Activated naive CD4-positive, alpha-beta T cell (primary cell): Measurements from ENCODE around the gene SHISA5.
"Not testable (repeated sequence)": the region's sequence is repeated elsewhere in the genome, so short reads cannot be mapped to it uniquely, and the experiment has no call there.

Experiments
- DNase-seq, 4 experiments: peaks; one replicate each; lab custom pipeline; 2025; lab: John Stamatoyannopoulos, UW

SHISA5 gene

GRCh38 chr3:48519277-48519643, 15.3 kb upstream of the SHISA5 start:
- DNase-seq, result no peak

DNA sequence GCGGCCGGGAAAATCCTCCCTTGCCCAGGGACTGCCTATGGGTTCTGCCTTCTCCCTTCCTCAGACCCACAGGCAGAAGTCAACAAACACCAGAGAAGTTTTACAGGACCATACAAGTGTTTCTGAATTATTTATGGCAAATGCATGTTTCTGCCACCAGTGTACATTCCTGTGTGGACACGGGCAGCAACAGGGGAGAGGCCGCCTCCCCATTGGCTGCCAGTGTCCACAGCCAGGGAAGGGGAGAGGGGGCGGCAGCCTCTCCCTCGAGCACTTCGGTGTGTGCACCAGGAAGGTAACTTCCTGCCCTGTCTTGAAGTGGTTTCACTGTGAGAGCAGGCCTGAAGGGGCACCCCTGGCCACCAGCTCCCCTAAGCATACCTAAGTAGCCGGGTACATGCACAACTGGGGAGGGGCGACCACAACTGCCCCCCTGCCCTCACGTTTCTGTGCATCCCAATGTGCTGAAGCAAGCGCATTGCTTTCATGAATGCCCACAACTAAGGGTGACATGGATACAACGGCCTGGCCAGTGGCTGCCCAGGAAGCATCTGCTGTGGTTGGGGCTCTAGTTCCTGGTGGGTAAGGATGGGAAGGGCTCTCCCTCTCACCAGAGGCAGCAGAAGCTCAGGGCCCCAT, 14.8 kb upstream of the SHISA5 start:
- peak in 1 of 4 experiments; percentile 9 for DNase-seq

DNA sequence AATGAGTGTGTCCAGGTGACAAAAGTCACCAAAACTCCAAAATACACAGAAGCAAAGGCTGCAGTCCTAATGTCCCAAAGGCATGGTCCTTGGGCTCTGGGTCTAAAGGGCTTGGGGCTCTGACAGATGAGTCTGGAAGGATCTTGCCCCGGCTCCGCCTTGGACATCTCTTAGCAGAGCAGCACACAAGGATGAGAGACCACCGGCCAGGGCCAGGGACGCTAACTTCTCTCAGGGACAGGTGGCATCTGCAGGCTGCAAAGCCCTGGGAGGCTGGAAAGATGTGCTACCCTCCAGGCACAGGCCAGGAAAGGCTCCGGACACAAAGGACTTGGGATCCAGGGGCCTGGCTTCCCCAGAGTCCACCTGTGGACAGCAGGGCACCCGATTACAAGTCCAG, 14.1 kb upstream of the SHISA5 start:
- no peak for DNase-seq

- DNase-seq, result peak in 1 of 4 experiments; percentile 12
These were observed 12.6 kb upstream of the SHISA5 start for GRCh38 chr3:48516571-48516970.

GRCh38 chr3:48514431-48515227, 10.7 kb upstream of the SHISA5 start:
- DNase-seq, result no peak

DNA sequence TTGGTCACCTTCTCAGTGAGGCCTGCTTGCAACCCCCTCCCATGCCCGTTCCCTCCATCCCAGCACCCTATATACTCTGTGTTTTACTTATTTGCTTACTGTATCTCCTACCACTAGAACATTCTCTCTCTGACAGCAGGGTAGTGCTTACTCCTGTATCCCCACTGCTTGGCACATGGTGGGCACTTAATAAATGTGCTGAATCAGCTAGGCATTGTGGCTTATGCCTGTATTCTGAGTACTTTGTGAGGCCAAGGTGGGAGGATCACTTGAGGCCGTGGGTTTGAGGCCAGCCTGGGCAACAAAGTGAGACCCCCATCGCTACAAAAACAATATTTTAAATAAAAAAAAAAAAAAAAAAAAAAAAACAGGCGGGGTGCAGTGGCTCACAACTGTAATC, 7.6 kb upstream of the SHISA5 start:
- DNase-seq, result no peak

- DNase-seq, result peak in 2 of 4 experiments; percentile 52 to 66
These were observed 3.5 kb upstream of the SHISA5 start for GRCh38 chr3:48507256-48508061.

DNA sequence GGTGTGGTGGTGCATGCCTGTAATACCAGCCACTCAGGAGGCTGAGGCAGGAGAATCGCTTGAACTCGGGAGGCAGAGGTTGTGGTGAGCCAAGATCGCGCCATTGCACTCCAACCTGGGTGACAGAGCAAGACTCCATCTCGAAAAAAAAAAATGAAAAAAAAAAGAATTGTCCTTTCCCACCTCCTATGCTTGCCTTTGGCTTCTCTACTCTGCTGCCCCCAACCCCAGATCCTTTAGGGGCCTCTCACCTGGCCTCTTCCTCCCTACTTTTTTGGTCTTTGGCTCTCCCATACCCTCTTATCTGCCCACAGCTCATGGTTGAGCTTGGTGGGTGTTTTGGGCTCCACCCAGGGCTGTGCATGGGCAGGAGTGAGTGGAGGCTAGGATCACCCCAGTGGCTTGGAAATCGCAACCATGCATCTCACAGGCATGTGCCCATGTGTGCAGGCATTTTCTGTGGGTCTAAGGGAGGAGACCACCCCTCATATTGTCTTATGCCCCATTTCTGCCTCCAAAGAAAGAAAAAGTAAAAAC, 2.1 kb upstream of the SHISA5 start:
- DNase-seq, result no peak

DNA sequence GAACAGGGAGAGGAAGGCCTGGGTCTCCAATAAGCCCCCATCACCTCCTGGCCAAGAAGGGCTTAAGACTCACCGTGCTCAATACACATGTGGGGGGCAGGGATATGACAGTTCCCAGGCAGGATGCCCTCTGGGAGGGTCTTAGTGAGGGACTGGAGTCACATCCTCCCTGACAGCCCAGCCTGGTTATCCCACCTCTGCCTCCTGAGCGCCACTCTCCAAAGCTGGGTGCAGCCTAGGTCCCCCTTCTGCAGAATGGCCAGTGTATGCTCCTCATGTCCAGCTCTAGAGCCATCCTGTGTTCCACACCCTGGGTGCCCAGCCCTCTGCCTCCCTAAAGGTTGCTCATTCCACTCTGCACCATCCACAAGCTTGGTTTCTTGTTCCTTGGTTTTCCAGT, 1.2 kb upstream of the SHISA5 start:
- no peak for DNase-seq

GRCh38 chr3:48503401-48504050, 448 bp downstream of the SHISA5 start:
- peak in 1 of 4 experiments; percentile 16 for DNase-seq

DNA sequence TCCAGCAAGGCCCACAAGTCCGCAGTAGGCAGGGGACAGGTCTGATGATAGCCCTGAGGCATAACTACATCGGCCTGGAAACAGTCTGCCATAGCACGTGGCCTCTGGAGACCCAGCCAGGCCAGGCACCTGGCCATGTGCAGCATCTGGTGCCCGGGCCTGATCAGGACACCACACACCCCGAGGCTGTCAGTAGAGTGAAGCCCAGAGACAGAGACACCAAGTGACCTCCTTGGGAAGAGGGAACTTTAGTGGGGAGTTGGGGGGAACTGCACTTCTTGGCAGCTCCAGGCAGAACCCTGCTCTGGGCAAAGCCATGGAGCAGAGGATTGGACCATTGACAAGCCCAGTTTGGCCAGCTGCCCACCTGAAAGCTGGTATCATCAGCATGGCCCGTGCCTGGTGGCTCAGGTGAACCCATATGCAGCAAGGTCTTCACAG, 1.2 kb downstream of the SHISA5 start:
- DNase-seq, result no peak

DNA sequence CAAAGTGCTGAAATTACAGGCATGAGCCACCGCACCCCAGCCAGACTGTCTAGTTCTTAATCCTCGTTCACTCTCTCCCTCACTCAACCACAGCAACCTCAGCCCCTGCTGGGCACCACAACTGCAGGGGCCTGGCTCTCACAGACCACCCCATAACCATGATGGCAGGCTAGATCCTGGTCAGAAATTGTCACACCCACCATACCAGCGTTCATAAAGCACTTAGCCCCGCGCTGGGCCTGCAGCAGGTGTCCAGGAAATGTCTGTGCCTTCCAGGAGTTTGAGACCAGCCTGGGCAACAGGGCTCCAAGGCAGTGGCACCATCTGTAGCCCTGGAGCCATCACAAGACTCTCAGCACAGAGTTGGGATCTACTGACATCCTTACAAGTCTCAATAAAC, 1.9 kb downstream of the SHISA5 start:
- DNase-seq, result no peak

DNA sequence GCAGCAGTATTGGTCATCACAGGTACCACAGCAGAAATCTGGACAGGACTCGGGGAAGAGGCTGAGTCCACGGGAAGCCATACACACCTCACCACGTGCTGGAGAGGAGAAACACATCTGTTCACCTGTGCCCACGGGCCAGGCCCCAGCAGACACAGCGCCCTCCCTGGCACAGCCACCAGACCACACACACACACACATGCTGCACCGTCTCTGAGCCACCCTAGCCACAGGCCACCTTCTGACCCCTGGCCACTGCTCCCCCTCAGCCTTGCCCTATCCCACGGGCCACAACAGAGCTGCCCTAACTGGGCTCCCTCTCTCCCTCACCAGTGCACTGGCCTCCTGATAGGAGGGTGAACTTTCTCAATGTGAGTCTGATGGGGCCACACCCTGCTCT, 2.8 kb downstream of the SHISA5 start:
- no peak for DNase-seq

- DNase-seq, result no peak
These were observed 3.3 kb downstream of the SHISA5 start for GRCh38 chr3:48500656-48501055.

DNA sequence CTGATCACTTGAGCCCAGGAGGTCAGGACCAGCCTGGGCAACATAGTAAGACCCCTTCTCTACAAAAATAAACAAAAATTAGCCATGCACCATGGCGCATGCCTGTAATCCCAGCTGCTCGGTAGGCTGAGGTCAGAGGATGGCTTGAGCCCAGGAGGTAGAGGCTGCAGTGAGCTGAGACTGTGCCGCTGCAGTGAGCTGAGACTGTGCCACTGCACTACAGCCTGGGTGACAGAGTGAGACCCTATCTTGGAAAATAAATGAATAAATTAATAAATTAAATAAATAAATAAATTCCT, 10.8 kb downstream of the SHISA5 start:
- no peak for DNase-seq

DNA sequence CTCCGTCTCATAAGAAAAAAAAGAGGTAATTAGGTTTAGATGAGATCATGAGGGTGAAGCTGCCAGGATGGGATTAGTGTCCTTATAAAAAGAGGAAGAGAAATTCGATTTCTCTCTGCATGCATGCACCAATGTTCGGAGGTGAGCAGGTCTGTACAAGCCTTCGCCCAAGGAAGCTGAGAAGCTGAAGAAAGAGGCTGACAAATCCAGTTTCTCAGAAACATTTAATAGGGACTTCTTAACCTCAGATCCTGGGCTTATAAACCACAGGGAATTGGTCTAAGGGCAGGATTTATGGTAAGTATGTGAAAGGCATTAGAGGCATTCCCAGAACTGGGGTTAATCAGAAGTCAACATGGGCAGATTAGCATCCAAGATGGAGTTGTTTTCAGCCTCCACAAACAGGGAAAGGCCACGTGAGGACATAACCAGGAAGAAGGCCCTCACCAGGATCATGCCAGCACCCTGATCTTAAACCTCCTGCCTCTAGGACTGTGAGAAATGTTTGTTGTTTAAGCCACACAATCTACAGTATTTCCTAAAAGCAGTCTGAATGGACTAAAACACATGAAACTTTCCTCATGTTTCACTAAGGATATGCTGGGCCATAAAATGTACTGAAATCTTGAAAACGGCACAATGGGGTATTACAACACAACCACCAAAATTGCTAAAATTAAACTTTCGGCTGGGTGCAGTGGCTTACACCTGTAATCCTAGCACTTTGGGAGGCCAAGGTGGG, 11.3 kb downstream of the SHISA5 start:
- no peak for DNase-seq

DNA sequence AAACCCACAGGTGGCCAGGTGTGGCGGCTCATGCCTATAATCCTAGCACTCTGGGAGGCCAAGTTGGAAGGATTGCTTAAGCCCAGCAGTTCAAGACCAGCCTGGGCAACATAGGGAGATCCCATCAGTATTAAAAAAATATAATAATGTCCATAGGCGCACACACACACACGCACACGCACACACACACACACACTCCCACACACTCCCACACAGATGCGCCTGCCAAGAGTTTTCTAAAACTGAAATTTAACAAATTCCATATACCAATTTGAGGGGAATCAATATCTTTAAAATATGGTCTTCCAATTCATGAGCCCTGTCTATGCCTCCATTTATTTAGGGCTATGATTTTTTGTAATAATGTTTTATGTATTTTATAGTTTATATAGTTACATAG, 17.0 kb downstream of the SHISA5 start:
- DNase-seq, result no peak

- not testable (repeated sequence) for DNase-seq
These were observed 21.2 kb downstream of the SHISA5 start for GRCh38 chr3:48482822-48483221.

- DNase-seq, result not testable (repeated sequence)
These were observed 23.1 kb downstream of the SHISA5 start for GRCh38 chr3:48480891-48481290.

GRCh38 chr3:48478626-48479555, 25.1 kb downstream of the SHISA5 start:
- DNase-seq, result peak in 2 of 4 experiments; percentile 49 to 56
